HG03280 (cell line): ENCODE data around the gene PDZD2.
A peak's percentile ranks its signal among the peaks of the same experiment; 100 is the strongest.
"Not testable (repeated sequence)": the region's sequence is repeated elsewhere in the genome, so short reads cannot be mapped to it uniquely, and the experiment has no call there.

Experiments used
- ATAC-seq: cut with Tn5 transposase; IDR thresholded peaks from one replicate; pipeline ENCODE4 v1.9.1; 2021; ENCODE audit warnings: mild to moderate bottlenecking, moderate library complexity; ENCODE audit not compliant: unreplicated experiment

Gene PDZD2

DNA sequence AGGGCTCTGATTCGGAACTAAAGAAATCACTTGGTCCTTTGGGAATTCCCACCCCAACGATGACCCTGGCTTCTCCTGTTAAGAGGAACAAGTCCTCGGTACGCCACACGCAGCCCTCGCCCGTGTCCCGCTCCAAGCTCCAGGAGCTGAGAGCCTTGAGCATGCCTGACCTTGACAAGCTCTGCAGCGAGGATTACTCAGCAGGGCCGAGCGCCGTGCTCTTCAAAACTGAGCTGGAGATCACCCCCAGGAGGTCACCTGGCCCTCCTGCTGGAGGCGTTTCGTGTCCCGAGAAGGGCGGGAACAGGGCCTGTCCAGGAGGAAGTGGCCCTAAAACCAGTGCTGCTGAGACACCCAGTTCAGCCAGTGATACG lies 451.8 kb downstream of the PDZD2 start:
- ATAC-seq: no peak

DNA sequence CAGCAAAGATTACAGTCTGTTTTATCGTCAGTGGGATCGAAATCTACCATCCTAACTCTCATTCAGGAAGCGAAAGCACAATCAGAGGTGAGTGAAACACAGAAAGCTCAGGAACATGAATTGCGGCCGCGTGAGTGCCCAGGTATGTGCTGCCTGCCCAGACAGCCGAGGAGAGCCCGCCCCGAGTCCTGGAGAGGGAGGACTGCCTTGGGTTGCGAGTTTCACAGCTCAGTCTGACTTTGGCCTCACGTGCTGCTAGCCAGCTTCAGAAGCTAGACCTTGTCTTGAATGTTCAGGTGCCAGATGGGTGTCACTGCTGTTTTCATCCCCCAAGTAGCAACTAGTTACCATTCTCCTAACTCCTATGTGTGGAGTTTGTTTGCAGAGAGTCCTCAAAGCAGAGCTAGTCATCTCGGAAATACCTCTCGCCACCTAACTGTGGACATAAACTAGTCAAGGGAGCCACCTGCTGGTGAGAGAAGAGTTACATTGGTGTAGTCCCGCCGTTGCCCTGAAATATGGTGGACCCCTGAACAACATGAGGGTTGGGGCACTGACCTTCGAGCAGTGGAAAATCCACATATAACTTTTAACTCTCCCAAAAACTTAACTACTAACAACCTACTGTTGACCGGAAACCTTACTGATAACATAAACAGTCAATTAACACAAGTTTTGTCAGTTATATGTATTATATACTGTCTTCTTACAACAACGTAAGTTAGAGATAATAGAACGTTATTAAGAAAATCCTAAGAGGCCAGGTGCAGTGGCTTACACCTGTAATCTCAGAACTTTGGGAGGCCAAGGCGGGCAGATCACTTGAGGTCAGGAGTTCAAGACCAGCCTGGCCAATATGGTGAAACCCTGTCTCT lies 454.2 kb downstream of the PDZD2 start:
- ATAC-seq: peak; percentile 95

DNA sequence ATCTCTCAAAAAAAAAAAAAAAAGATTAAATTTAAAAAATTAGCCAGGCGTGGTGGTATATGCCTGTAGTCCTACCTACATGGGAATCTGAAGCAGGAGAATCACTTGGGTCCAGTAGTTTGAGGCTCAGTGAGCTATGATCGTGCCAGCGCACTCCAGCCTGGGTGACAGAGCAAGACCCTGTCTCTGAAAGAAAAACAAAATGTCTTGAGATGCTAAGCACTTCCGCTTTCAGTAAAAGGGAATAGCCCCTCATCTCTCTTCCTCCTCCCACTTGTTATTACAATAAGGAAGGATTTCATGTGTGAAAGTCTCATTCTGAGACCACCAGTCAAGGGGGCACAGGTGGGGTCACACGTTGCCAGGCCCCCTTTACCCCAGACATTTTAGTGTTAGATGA lies 455.8 kb downstream of the PDZD2 start:
- ATAC-seq: no peak

DNA sequence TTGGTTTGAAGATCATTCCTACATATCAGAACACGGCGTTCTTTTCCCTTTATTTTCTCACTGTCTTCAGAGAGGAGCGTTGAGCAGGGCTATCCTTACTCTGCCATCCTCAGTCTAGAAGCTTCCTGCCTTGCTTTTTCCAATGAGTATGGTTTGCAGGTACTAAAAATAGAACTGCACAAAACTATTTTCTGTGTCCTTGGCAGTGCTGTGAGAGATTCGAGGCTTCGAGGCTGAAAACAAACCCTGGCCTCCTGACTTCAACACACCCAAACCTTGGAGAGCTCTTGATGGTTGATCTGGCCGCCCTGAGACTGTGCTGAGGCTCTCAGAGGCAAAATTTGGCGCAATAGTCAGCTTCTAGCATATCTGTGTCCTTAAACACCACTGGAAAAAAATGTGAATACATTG lies 456.3 kb downstream of the PDZD2 start:
- ATAC-seq: no peak

DNA sequence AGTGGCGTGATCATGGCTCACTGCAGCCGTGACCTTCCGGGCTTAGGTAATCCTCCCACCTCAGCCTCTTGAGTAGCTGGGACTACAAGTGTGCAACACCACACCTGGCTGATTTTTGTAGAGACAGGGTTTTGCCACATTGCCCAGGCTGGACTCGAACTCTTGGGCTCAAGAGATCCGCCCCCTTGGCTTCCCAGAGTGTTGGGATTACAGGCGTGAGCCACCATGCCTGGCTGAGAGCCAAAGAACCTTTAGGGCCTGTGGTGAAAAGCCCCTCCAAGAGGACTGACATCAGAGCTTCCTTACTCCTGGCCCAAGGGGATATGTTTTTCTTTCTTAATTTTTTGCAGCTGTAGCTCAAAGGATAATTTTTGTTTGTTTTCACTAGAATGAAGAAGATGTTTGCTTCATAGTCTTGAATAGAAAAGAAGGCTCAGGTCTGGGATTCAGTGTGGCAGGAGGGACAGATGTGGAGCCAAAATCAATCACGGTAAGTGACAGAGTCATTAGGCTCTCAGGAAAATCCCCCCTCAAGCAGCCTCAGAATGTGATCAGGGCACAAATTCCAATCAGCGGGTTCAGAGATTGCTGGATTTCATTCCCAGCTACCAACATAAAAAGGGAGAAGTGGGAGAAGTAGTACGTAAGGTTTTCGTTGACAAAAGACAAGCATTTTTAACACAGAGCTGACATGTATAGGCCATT lies 458.1 kb downstream of the PDZD2 start:
- ATAC-seq: no peak

DNA sequence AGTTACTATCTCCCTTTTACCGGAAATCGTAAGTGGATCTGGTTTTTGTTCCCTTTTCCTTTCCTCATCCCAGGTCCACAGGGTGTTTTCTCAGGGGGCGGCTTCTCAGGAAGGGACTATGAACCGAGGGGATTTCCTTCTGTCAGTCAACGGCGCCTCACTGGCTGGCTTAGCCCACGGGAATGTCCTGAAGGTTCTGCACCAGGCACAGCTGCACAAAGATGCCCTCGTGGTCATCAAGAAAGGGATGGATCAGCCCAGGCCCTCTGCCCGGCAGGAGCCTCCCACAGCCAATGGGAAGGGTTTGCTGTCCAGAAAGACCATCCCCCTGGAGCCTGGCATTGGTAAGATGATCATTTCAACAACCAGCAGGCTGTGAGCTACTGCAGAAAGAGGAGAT lies 459.4 kb downstream of the PDZD2 start:
- no peak for ATAC-seq

DNA sequence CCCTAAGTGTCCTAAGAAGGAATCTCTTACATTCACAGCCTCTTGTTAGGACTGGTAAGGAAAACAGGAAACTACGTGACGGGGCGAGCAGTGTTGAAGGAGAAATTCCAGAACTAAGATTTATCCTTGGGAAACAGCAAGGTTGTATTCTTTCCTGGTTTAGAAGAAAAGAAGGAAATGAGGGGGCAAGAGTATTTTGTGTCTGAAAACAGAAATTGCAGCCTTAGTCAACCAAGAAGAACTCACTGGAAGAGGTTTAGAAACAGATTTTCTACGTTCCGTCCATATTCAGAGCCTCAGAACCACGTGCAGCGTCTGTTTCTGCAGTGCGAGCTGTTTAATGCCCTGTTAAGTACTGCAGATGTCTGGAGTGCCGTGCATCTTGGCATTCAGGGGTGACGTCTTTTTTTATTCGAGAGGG lies 460.0 kb downstream of the PDZD2 start:
- ATAC-seq: no peak

DNA sequence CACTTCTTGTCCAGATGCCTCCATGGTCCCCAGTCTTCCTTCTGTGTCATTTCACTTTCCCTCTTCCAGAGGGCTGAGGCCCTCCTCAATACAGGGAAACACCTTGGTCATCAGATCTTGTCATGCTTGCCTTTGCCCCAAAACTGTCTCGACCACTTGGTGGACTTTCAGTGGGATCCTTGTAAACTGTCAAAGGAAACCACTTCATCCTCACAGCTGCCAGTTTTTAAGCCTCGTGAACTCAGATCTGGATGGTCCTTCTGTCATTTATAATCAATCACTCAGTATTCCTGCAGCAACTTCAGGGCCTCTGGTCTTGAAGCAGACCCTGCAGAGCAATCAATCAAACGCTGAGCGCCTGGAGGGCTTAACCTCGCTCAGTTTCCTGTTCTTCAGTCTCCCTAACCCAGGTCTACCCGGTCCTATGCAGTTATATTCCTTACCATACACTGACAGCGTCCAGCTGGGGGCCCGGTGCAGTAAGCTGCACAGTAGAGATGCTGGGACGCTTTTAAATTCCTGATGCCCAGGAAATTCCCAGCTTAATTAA lies 460.6 kb downstream of the PDZD2 start:
- ATAC-seq: no peak

DNA sequence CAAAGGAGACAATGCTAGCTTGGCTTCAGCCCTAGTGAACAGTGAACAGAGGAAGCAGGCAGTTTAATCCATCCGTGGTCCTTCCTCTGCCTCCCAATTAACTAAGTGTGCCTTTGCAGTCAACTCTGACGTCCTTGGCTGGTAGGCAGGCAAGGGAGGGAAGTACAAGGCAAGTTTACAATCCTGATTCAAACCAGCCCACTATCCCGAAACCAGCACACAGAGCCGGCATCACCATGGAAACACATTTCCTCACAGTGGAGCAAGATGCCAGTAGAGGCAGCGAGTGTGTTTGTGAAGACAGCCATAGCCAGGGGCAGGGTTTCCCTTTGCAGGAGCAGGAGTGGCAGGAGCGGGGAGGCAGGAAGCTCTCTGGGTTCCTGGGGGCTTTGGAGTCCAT lies 461.3 kb downstream of the PDZD2 start:
- ATAC-seq: no peak

DNA sequence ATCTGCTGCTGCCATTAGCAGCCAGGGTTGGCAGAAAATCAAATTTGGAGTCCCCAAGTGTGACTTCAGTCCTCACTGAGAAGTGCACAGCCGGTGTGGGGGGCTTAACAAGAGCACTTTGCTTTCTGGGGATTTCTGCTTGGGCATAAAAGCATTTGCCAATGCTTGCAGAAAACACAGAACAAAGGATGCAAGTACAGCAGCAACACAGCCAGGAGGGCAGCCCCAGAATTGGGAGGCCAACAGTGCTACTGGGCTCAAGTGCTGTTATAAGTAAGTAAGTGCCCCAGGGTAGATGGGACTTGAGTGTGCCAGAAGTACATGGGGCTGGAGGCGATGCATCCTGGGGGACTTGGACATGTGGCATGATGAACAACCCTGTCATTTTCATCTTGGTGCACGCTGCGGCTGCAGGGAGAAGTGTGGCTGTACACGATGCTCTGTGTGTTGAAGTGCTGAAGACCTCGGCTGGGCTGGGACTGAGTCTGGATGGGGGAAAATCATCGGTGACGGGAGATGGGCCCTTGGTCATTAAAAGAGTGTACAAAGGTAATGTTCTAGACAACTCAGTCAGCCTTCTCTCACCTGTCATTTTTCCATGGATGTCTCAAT lies 461.9 kb downstream of the PDZD2 start:
- no peak for ATAC-seq

DNA sequence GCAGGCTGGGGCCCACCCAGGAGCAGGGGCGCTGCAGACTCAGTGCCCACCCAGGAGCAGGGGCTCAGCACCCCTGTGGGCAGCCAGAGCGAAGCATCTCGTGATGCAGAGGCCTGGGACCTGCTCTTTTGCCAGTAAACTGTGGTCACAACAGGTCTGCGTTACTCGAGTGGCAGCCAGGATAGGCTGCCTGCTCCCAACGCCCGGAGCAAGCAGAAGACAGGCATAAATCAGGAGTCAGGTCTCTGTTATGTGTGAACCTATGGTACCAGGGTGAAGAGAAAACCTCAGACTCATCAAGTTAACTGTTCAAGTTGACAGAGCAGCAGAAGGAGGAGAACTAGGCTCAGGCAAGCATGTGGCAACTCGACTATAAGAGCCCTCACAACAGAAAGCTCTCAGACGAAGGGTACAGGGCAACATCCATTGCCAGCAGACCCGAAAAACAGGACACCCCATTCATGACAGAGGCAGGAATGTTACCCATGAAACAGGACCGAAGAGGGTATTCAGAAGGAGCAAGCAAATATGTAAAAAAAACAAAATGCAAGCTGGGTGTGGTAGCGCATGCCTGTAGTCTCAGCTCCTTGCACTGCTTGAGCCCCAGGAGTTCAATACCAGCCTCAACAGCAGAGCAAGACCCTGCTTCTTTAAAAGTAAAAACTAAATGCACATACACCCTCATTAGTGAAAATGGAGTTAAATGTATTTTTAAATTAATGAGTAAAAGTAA lies 463.5 kb downstream of the PDZD2 start:
- no peak for ATAC-seq

DNA sequence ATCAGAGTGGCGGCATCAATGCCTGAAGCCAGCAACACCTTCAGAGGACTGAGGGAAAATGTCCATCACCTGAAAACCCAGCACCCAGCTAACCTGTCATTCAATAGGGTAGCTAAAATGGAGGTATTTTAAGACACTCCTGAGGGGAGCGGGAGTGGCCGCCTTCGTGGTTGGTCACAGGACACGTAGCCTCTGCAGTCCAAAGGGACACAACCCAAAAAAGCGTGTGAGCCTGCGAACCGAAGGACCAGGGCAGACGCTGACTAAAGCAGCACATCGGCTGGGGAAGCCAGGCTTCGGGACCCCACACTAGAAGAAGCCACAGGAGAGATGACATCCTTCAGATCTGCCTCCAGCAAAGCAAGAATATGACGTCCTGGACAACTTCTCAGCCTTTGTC lies 464.6 kb downstream of the PDZD2 start:
- ATAC-seq: no peak

DNA sequence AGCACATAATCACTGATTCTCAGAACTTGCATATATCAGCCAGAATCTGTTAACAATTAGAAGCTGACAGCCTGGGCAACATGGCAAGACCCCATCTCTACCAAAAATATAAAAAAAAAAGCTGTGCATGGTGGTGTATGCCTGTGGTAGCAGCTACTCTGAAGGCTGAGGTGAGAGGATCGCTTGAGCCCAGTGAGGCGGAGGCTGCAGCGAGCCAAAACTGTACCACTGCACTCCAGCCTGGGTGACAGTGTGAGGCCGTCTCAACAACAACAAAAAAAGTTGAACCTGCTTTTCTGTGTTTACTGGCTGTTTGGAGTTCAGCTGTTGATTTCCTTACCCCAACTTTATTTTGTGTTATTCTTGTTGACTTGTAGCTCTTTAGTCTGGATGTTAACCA lies 468.4 kb downstream of the PDZD2 start:
- no peak for ATAC-seq

DNA sequence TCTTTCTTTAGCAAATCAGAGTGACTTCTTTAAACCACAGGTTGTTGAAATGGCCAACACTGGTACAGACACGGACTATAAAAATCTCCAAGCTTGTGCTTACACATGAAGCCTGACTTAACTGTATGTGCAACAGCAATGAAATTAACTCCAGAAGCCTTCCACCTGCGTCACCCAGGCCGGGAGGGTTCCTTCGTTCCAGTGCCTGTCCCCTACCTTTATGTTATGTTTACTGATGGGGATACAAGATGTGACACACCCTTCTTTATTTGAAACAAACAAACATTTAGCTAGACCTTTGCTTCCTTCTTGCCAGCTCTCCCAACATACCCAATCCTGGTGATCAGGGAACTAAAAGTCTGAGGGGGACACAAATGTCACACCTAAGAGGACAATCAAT lies 469.2 kb downstream of the PDZD2 start:
- no peak for ATAC-seq

DNA sequence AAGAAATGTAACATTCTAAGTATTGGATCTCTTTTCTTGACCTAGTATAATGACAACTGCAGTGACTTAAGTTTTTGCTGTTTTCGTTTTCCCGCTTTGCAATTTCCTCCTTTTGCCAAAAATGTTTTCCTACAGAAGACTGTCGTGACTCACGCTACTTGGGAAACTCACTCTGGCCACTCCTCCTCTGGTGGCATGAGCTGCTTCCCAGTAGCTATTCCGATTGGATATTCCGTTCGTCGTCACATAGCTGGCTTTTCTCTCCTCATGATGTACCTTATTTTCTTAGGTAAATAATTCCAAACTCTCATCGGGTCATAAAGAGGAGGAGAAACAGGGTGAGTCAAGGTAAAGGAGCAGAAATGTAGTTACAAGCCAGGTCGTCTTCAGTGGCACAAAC lies 470.3 kb downstream of the PDZD2 start:
- ATAC-seq: no peak

DNA sequence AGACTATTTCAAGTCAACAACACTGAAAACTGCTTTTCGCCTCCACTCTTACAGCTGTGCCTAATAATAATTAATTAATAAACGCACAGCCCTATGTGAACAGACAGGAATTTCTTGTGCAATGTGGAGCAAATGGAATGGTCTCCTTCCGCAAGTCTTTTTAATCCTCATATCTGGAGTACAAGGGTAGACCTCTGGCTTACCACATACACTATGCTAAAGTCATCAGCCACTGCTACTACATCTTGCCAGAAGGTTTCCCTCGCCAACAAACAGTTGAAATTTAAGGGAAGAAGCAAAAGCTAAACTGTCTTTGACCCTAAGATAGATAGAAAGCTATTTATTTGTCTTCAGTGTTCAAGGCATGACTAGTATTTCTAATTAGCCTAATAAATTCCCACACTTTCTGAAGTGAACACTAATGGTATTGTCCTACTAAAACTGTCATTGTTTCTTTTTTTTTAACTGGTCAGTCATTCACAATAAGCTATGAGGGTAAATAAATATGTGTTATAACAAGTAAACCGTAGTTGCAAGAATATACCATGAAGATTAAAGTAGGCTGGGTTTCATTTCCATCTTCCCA lies 471.3 kb downstream of the PDZD2 start:
- no peak for ATAC-seq

DNA sequence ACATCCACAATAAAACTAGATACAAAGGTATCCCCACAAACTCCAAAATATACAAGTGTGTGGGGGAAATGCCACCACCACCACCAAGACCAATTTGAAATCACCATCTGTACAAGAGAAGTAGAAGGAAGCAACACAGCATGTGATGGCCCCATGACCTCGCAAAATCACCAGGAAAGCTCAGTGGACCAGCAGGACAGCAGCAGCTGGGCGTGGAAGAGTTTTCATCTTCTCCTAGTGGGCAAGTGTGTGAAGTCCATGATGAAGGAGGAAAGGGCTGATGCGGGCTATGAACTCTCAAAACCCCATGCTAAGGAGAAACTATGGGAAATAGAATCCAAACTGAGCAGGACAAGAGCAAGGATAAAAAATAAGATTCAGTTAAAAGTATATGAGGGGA lies 477.1 kb downstream of the PDZD2 start:
- no peak for ATAC-seq

DNA sequence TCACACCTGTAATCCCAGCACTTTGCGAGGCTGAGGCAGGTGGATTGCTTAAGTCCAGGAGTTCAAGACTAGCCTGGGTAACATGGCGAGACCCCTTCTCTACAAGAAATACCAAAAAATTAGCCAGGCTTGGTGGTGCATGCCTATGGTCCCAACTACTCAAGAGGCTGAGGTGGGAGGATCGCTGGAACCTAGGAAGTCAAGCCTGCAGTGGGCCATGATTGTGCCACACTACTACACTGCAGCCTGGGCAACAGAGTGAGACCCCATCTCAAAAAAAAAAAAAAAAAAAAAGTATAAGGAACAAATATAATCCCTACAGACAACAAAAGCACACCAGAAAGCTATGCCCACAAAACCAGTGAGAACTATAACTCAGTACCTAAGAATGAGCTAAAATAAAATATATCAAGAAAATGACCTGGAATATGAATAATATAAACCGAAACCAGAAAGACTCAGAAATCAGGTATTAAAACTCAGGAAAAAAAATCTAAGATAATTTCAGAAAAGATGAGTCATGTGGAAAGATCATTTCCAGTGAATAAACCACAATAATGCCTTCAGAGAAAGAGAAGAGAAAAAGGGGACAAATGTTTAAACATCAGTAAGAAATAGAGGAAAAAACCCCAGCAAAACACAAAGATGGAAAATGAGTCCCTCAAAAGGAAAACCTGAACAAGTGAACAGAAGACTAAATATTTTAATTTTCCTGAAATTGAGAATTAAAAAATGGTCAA lies 477.8 kb downstream of the PDZD2 start:
- ATAC-seq: no peak

DNA sequence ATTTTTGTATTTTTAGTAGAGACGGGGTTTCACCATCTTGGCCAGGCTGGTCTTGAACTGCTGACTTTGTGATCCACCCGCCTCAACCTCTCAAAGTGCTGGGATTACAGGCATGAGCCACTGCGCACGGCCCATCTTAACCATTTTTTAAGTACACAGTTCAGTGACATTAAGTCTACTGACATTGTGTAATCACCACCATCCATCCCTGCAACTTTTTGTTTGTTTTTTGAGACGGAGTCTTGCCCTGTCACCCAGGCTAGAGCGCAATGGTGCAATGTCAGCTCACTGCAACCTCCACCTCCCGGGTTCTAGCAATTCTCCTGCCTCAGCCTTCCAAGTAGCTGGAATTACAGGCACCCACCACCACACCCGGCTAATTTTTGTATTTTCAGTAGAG lies 480.0 kb downstream of the PDZD2 start:
- ATAC-seq: not testable (repeated sequence)
